DMS153 treated with DMSO at 0.1 percent for 48 hours (cell line): ENCODE measurements around the gene SORT1.
"Not testable (repeated sequence)": the region's sequence is repeated elsewhere in the genome, so short reads cannot be mapped to it uniquely, and the experiment has no call there.

Source experiments
- DNase-seq: peaks from one replicate; lab custom pipeline; 2025; ENCODE audit not compliant: unreplicated experiment; lab: John Stamatoyannopoulos, UW

The SORT1 gene

GRCh38 chr1:109301874-109302273 is 95.8 kb downstream of the SORT1 start:
- DNase-seq, result no peak

- no peak for DNase-seq
Measured at GRCh38 chr1:109300650-109301151, 97.0 kb downstream of the SORT1 start.

GRCh38 chr1:109299558-109300343 is 98.0 kb downstream of the SORT1 start:
- DNase-seq, result no peak

- peak; percentile 3 for DNase-seq
Measured at GRCh38 chr1:109298666-109299557, 98.8 kb downstream of the SORT1 start.

- DNase-seq, result no peak
Measured at GRCh38 chr1:109296782-109297181, 100.9 kb downstream of the SORT1 start.

GRCh38 chr1:109295712-109296415 is 101.9 kb downstream of the SORT1 start:
- DNase-seq, result no peak

GRCh38 chr1:109294481-109294880 is 103.2 kb downstream of the SORT1 start:
- no peak for DNase-seq

- no peak for DNase-seq
Measured at GRCh38 chr1:109293026-109293425, 104.7 kb downstream of the SORT1 start.

- DNase-seq, result no peak
Measured at GRCh38 chr1:109292364-109292763, 105.4 kb downstream of the SORT1 start.

GRCh38 chr1:109290998-109291397 is 106.7 kb downstream of the SORT1 start:
- DNase-seq, result no peak

- no peak for DNase-seq
Measured at GRCh38 chr1:109290137-109290536, 107.6 kb downstream of the SORT1 start.

- not testable (repeated sequence) for DNase-seq
Measured at GRCh38 chr1:109286762-109287161, 111.0 kb downstream of the SORT1 start.

GRCh38 chr1:109283748-109284600 is 113.7 kb downstream of the SORT1 start:
- no peak for DNase-seq

GRCh38 chr1:109282952-109283747 is 114.6 kb downstream of the SORT1 start, which contains the start of gene PSRC1:
PSRC1 (minus strand) TSS chr1:109283145.
- DNase-seq, result peak; percentile 95

GRCh38 chr1:109282497-109282951 is 115.2 kb downstream of the SORT1 start:
- DNase-seq, result no peak

GRCh38 chr1:109281680-109282496 is 115.8 kb downstream of the SORT1 start:
- no peak for DNase-seq

- no peak for DNase-seq
Measured at GRCh38 chr1:109280862-109281261, 116.9 kb downstream of the SORT1 start.

- no peak for DNase-seq
Measured at GRCh38 chr1:109279615-109280278, 118.0 kb downstream of the SORT1 start.
